CD4-positive, alpha-beta T cell treated with Interleukin-1 beta for 1 hour (primary cell): ENCODE measurements around the gene GPR84.

Experiments
- DNase-seq, 2 donors: peaks; one replicate each; pipeline ENCODE4 v3.0.0-alpha.2; 2020 to 2022

Gene GPR84

DNA sequence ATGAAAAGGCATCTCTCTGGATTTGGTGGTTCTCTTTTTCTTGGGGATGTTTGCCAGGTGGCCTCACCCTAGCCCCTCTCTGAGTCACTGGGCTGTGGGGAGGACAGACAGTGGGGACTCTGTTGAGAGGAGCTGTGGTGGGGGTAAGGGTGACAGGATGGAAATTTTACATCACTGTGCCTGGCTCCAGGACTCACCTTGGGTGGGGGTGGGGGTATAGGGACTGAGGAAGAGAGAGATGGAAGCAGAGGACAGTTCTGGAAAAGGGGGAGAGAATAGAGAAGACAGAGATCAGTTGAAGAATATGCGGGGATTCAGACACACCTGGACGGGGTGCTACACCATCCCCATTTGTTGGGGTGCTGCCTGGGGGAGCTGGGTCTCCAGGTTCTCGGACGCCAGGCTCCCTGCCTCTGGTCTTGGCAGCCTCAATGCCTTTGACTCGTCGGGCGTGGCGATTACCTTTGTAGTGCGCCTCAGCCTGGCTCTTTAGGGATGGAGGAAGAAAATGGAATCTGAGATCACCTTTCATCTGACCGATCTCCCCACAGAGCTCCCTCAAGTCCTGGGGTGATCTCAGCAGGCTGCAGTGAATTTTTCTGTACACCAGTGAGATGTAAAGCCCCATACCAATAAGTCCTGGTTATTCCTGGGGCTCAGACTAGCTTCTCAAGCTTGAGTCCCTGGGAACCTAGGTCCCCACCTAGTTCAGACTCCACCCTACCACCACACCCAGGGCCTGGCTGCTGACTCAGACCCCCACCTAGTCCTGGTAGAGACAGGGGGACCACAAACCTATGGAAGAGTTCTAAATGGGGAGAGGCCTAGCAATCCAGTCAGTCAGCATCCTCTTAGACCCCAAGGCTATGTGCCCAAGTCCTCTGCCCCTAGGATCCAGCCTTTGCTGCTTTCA lies 9.6 kb upstream of the GPR84 start:
- DNase-seq: no peak

DNA sequence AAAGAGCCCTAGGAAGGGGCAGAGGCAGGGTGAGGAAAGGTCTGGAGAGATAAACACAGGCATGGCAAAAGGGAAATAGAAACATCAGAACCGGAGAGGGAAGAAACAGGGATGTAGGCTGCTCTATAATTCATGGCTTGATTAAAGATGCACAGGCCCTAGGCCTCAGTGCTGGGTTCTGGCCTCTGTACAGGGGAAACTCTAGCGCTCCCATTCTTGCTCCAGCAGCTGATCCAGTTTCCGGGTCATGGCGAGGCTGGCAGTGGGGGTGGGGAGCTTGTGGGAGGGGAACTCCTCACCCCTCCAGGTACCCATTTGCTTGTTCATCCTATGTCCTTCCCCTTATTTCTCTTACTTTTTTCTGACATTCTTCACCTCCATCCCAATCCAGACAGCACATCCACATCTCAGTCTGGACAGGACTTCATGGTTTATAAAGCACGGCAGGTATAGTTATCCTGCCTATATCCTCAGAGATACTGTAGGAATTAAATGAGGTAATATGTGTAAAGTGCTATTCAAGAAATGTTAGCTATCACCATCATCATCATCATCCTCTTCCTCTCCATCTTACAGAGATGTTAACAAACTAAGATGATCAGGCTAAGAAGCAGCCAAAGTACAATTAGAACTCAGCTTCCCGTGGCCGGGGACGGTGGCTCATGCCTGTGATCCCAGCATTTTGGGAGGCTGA lies 8.0 kb upstream of the GPR84 start:
- no peak for DNase-seq

DNA sequence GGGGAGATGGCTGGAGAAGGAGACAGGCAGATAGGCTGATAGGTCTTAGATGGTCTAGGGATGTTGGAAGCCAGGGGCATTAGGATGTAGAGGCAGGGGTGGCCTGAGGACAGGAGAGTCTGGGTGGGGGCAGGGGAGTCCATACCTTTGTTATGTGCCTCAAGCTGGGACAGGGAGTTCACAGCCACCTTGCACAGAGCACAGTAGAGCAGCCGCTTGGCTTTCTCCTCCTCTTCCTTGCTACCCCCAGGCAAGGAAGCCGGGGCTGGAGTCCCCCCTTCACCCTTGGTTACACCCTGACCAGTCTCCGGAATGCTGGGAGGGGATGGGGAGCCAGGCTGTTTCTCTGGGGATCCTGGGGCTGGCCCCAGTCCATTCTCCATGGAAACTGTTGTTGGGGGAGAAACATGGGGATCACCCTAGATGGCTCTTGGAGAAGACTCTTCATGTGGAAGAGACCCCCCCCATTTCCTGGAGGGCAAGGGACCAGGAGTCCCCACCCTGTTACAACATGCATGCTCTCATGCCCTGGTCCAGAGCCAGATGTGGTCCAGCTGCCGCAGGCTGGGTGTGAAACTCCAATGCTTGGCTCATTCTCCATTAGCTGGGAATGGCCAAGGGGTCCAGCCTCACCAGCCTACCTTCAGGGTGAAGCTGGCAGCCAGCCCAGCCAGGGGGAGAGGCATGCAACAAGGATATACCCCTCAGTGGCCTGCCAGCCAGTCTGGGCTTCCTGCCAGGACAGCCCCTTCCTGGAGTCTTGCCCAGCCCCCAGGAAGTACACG lies 7.2 kb upstream of the GPR84 start:
- no peak for DNase-seq

DNA sequence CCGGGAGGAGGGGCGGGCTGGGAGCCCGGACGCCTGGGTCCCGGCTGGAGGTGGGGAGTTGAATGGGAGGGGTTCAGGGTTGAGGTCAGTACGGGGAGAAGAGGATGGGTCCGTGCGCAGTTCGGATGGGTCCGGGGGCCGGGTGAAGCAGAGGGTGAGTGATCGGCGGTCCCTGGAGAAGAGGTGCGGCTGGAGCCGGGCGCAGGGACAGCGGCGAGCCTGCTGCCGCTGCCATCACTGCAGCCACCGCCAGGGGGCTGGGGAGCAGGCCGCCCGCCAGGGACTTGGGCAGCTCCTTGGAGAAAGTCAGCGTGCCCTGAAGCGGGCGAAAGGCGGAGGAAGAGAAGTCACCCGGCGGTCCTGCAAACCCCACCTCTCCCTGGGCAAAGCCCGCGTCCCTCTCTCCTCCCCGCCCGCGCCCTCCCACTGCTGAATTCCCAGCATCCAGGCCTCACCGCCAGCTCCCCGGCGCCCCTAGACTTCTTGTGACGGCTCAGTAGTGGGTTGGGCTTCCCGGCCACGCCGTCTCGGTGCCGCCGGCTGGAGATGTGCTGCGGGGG lies 6.0 kb upstream of the GPR84 start:
- peak; percentile 31 to 41 for DNase-seq

DNA sequence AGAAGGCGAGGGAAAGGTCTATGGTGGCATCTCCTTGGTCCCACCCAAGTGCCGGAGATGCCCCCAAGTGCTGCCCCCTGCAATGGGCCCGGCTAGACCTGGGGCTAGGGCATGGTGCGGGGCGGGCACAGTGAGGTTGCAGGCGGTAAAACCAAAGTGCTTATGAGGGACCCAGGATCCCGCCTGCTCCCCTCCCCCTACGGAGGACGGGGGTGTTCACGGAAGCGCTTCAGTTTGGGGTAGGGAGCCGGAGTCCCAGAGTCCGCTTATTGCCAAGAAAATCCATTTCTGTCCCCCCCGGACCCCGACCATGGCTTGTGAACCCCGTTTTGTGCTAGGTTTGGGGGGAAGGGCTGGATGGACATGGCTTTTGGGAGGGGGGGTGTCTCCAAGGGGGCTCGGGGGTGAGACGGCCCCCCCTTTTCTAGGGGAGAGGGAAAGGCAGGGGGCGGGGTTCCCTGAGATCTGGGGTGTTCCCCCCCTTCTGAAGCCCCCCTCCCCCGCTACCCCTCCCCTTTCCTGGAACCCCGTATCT lies 5.4 kb upstream of the GPR84 start:
- DNase-seq: no peak

DNA sequence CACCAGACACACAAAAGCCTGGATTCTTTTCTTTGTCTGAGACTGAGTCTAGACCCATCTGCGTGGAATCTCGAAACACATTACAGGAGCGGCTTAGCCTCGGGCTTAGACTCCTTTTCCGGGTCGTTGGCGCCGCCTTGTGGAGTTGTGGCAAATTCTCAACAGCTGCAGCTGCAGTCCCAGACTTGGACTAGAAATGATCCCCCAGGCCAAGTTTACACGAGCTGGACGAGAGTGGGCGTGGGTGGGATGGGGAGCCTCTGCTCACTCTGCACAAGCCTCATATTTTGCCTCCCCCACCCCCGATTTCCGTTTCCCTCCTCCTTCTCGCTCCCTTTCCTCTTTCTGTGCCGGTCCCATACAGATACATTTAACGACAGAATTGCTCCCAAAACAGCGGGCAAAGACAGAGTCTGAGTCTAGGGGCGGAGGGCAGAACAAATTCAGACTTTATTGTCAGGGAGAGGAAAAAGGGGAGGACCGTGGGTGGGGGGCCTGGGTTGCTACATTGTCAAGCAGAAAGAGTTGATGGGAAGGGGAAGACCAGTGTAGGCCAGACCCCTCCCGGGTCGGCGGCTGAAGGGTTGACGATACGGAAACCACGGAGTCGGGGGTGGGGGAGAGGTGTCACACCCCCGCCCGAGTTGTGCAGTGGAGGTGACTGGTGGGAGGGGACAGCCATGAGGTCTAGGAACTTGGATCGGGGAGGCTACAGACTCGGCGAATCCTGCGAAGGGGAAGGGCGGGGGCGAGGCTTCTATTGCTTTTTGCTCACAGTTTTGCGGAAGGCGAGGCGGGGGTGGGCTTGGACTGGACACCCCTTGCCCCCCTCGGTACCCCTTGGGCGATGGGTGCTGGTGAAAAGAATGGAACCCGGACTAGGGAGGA lies 4.7 kb upstream of the GPR84 start:
- peak; percentile 87 to 88 for DNase-seq

DNA sequence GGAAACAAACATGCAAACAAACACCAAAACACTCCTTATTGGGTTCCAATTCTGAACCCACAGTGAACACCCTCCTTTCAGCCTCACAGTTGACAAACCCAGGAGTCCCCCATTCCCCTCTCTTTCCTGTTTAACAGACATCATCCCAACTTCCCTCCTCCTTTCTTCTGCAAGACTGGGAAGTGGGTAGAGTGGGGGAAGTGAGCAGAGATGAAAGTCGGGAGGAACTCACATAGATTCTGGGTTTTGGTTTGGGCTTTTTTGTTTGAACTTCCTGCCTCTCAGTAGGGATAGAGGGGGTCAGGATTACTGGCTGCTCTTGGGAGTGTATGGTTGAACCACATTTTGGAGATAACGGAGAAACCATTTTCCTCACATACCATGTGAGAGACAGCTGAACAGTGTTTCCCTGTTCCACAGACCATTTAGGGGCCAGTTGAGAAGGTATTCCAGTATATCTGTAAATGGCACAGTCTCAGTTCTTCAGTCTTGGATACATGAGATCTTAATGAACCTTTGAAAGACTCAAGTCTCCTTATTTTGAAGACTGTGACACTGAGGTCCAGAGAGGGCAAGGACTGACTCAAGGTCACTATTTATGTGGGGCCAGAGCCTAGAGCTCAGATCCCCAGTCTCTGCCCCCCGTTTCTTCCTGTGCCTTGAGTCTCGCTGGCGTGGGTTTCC lies 3.9 kb upstream of the GPR84 start:
- DNase-seq: no peak

DNA sequence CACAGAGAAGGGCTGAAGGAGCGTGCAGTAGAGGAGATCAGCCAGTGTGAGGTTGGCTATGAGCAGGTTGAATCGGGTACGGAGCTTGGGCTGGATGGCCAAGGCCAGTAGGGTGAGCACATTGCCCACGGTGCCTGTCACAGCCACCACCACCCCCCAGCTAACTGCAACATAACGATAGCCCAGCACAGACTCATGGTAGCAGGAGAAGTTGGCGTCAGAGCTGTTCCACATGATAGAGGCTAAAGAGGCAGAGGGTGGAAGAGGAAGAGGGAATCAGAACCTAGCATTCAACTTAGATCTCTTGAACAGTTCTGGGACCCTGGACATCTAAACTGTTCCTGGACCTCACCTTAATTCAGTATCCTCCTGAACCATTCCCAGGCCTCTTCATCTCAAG lies 668 bp downstream of the GPR84 start:
- DNase-seq: peak in 1 of 2 donors; percentile 8

DNA sequence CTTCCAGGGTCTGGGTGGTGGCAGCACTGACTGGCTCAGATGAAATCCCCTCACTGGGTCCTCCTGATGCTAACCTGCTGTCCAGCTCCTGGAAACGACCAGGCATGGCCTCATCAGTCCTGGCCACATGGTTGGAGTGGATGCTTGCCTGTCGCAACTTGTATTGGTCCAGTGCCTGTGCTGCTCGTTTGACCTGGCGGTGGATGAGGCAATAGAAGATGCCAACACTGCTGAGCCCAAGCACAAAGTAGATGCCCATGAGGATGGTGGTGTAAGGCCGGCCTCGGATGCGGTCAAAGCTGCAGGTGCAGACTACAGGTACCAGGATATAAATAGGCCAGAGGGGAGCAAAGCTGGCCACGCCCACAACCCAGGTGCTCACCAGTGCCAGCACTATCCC lies 1.2 kb downstream of the GPR84 start:
- no peak for DNase-seq

DNA sequence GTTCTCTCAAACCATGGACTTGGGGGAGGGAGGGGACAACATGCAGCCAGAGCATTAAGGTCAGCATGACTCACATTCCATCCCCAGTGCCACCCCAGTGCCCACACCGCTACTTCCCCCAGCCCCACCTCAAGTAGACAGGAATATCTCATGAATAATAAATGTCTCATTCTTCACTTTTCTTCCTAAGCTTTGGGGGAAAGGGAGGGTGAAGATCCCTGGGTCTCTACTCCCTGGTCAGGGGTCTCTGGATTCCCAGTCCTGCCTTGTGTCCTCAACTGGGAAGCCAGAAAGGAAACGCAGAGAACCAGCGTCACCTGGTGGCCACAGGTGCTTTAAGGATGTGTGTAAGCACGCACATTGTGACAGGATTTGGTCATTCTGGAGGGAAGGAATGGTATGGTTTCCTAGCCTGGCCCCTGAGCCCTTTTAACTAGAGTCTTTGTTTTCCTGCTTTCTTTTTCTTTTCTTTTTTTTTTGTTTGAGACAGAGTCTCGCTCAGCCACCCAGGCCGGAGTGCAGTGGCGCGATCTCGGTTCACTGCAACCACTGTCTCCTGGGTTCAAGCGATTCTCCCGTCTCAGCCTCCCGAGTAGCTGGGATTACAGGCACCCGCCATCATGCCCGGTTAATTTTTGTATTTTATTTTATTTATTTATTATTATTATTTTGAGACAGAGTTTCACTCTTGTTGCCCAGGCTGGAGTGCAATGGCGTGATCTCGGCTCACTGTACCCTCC lies 3.4 kb downstream of the GPR84 start:
- DNase-seq: peak; percentile 52 to 56

DNA sequence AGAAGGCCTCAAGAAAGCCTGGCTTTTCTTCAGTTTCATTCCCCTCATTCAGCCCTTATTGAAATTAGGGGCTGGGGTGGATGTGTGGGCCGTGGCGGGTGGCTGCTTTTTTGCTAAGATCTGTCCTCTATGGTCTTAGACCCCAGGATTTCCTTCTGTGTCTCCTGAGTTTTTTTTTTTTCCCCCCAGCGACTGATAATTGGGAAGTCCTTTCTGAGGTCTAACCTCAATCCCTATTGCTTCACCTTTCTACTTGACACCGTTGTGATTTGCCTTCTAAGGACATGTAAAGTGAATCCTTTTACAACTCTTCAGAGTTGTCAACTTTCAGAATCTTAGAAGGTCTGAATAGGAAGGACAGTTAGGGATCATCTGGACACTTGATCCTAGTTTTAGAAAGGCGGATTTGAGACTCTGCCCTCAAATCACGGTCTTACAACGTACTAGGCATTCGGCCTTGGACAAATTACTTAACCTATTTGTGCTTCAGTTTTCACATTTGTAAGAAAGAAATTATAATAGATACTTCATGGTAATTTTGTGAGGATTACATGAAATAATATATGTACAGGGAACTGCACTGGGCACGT lies 4.4 kb downstream of the GPR84 start:
- no peak for DNase-seq

DNA sequence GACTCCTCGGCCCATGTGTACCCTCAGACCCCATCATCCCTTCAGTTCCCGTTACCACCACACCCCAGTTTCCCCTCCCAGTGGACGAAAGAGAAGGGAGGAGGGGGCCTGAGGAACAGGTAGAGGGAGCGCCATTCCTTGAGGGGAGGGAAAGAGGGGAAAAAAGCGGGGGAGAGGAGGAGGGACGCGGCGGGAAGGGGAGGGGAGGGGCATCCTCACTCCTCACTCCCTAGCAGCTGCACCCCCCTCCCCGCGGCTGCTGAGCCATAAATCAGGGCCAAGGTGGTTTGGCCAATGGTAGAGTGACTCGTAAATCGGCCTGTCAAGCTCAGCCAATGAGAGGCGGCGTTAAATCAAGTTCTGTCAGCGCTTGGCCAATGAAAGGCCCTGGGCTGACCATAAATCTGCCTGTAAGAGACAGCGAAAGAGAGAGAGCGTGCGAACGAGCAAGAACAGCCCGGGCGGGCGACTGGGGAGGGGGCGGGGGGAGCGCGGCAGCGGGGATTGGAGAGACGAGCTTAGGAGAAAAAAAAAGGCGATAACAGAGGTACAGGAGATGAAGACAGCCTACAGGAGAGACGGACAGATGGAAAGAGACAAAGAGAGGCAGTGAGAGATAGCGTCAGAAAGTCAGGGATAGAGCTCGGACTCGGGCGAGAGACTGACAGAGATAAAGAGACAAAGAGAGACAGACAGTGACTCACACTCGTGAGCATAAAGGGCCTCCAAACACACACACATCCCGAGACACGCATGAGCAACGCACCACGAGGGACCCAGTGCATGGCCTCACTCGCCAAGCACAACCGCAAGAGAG lies 5.1 kb downstream of the GPR84 start:
- peak; percentile 97 to 98 for DNase-seq

DNA sequence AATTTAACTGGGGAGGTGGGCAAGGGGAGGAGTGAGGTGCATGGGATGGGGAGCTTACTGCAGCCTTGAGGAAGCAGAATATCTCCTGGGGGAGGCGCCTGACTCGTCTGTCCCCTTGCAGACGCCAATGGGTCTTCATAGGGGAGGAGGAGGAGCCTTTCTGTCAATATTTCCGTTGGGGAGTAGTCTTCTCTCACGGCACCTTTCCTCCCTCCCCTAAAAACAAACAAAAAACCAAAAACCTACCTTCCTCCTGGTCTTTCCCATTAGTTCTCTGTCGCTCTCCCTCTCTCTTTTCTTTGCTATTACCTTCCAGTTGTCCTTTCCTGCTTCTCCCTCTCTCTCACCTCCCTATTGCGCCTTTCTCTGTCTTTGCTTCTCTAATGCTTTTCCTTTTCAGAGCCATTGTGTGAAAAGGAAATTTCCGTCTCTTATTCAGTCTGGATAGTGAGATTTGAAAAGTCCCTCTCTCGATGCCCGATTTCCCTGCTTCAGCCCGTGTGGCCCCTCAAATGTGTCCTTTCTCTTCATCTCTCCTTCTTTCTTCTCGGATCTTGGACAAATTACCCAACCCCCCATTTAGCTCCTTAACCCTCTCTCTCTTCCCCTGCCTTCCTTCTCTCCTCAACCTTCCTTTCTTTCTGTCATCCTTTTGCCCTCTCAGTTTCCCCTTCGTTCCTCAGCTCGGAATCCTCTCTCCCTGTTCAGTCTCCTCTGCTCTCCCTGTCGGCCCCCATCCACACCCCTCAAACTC lies 5.9 kb downstream of the GPR84 start:
- DNase-seq: peak; percentile 10 to 54

DNA sequence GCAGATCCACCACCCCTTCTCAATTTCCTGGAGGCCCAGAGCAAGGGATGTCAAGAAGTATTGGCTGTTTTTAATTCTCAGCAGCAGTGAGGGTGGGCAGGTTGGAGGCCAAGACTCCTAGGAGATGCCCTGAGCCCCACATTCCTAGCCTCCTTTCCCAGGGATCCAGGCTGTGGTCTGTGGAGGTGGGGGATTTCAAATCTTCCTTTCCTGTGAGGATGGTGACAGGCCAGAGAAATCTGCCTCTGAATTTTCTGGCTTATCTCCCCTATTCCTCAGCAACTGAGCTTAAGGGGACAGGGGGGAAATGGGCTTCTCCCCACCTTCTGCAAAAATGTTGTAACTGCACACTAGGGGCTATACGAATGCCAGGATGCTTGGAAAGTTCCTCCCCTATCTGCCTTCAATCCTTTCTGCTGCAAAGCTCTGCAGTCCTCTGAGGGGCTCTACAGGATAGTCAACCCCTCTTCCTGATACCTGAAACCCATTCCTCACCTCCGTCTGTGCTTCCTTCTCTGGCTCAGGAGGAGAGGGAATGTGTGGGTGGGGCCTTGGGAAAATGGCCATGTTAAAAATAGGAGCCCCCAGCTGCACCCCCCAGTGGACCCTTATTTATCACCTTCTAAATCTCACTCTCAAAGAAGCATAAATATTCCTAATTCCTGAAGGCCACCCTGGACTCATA lies 6.6 kb downstream of the GPR84 start:
- DNase-seq: no peak

DNA sequence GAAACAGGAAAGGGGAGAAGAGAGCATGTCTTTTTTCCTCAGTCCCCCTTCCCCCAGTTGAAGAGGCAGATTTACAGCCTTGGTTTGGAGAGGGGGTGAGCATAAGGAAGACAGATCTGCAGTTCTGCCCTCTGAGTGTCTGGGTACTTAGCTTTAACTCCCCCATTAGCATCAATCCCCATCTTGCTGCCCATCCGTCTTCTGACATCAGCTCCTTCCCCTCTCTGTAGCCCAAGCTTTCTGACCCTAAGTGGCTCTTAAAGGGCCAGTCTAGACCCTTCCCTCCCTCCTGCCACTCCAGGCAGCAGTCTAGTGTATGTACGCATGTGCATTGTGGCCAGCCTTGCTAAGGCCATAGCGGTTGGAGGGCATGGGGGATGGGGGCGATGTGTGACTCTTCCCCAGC lies 7.3 kb downstream of the GPR84 start:
- no peak for DNase-seq

DNA sequence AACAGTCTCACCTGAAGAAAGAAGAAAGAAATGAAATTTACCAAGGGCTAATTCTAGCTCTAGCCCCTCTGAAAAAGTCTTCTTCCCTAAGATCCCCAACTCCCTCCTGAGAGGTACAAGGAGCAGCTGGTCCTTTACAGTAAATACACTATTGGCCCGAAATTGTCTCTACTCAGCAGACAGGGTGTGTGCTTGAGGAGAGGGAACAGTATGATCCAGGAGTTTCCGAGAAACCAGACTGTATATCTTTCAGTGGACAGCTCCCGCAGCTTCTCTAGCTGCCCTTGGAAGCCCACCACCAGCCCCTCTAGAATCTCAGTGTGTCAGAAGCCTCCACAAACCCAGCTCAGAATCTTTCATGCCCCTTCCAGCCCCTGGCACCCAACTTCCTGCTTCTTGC lies 8.1 kb downstream of the GPR84 start:
- DNase-seq: no peak

DNA sequence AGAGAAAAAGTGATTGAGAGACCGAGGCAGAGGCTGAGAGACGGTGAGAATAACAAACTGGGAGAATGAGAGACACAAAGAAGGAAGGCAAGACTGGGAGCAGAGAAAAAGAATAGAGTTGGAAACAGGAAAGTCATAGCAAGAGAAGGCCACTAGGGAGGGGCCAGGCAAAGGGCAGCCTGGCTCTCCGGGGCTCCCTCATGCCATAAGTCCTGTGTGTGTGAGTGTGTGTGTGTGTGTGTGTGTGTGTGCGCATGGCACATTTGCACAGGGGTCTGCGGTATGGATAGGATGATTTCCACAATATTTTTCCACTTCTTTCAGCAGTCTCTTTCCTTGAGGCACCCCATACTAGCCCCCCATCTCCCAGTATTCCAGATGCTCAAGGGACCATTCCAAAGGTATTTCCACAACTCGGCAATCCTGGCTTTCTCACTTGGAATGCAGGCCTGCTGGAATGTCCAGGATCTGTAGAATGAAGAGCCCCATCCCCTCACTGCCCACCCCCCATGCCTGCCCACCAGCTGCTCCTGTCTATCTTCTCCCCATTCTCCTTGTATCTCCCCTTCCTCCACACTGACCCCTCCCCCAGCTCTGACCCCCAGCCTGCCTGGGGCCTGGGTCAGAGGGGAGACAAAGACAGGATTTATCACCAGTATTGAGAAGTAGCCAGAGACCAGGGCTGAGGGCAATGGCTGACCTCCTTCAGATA lies 9.0 kb downstream of the GPR84 start:
- no peak for DNase-seq
